ENCODE measurements around the gene CAMKMT.

GRCh38 chr2:44490726-44491125 is 129.0 kb downstream of the CAMKMT start:
- no peak for TF ChIP-seq CTCF (conservative IDR thresholded peaks at IDR 0.05; ENCODE audit: low read depth, low read length)
- TF ChIP-seq EZH2 (IDR thresholded peaks at IDR 0.05; ENCODE audit: low read length, unreplicated experiment) = no peak
- TF ChIP-seq EZH2phosphoT487 (IDR thresholded peaks at IDR 0.05; ENCODE audit: borderline replicate concordance, low read length) = no peak

All from PC-3 (cell line).